GM18868 (cell line): ENCODE data around the gene DGUOK.

Source experiments
- ATAC-seq: cut with Tn5 transposase; IDR thresholded peaks from one replicate; pipeline ENCODE4 v1.9.1; 2021; ENCODE audit warnings: mild to moderate bottlenecking, moderate library complexity; ENCODE audit not compliant: unreplicated experiment

The DGUOK gene

DNA sequence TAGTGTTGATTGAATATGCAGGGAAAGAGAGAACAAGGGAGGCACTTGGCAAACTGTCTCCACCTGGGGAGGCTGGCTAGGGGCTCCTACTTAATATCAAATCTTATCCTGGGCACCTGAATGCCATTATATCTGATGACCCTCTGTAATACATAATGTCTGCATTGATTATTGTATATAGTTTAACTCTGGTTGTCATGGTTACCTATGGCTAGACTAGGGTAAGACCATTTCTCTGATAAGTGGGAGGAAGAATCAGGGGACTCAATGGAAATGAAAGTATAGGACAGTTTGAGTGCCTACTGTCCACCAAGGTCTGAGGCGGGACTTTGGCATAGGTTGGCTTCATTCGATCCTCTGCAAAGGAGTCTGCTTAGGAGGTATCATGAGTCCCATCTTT is 50.8 kb downstream of the DGUOK start:
- no peak for ATAC-seq

DNA sequence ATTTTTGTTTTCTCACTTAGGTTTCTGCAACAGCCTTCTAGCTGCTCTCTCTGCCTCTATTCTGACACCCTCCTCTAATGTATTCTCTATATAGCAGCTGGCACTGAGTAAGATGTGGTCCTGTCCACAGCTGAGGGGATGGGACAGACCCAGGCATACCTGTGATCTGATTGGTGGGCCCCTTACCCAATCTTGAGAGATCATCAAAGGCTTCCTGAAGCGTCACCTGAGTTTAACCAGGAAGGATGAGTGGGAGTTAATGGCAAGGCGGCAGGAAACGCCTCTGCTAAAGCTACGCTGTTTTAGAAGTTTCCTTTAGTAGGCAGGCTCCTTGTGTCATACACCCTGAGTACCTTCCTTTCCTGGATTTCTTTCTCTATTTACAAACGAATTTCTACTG is 52.3 kb downstream of the DGUOK start:
- peak; percentile 51 for ATAC-seq

DNA sequence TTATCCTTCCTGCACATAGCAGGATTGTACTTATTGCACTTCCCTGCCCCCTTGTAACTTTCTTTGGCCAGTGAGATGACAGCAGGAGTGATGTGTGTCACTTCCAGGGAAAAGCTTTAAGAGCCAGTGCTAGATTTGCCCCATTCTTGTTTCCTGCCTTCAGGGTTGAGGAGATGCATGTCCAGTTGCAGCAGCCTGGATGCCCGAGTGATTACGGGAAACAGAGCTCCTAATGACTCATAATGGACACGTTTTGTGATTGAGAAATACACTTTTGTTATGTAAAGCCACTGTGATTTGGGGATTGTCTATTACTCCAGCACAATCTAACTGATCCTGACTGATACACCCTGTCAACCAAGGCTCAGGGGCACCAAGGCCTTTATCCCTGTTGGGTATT is 53.0 kb downstream of the DGUOK start:
- ATAC-seq = no peak

DNA sequence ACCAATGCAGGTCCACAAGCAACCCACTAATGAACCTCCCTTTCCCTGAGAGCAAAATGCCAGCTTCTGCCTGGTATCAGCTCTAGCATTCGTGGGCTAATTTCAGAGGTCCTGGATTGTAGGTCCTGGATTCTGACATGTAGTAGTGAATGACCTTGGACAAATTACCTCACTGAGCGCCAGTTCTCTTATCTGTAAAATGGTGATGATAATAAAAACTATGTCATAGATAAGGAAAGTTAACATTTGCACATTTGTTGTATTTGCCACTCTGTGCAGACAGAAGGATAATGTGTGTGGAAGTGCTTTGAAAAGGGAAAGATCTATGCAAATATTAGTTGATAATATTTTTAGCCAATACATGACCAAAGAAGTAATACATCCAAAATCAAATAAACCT is 53.9 kb downstream of the DGUOK start:
- ATAC-seq = no peak

DNA sequence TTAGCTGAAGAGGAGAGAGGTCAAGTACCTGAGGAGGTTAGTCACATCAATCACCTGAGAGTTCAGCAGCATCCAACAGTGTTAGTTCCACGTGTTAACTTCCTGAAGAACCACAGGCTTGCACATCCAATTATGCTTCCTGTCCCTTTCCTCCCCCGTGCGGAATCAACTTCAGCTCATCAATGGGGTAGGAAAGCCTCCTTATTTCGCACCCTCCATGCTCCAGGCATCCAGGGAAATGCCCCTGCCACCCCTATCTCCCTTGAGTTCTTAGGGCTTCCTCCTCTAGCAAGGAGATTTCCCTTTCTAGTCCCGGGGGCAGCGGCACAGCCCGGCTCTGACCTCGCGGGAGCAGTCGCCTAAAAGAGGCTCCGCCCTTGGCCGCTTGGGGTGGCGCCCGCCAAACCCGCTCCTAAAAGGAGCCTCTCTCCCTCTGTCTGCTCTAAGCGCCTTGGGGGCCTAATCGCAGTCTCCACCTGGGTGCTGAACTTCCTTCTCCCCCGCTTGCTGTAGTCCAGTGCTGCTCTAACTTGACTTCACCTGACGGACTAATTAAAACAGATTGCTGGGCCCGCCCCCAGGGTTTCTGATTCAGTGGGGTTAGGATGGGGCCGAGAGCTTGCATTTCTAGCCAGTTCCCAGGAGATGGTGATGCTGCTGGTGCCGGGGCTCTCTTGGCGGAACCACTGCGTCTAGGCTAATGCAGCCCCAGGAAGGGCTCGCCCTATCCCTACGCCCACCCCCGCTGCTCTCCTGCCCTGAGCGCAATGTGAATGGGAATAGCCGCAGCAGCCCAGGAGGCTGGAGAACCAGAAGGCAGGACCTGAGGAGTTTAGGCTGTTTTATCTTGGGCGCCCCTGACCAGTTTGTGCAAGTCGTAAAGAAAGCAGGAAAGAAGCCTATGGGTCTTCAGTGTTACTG is 54.7 kb downstream of the DGUOK start:
- peak; percentile 25 for ATAC-seq

DNA sequence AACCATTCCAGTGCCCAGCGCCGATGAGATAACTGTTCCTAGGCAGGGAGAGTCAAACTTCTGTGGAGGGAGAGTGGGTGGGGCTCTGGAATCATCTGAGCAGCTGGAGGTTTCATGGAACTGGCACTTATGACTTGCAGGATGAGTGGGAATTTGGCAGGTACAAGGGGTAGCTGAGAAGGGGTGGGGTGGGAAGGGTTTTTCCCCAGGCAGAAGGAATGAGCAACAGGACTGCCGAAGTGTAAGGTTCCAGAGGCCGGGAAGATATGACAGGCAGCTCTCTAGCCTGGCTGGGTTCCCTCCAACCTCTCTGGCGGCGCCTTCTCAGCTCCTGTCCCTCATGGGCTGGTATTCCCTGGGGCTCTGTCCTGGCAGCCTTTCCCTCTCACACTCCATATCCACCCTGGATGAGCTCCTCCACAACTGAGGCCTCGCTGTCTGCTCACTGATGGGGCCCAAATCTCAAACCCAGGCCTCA is 55.5 kb downstream of the DGUOK start:
- ATAC-seq = no peak

DNA sequence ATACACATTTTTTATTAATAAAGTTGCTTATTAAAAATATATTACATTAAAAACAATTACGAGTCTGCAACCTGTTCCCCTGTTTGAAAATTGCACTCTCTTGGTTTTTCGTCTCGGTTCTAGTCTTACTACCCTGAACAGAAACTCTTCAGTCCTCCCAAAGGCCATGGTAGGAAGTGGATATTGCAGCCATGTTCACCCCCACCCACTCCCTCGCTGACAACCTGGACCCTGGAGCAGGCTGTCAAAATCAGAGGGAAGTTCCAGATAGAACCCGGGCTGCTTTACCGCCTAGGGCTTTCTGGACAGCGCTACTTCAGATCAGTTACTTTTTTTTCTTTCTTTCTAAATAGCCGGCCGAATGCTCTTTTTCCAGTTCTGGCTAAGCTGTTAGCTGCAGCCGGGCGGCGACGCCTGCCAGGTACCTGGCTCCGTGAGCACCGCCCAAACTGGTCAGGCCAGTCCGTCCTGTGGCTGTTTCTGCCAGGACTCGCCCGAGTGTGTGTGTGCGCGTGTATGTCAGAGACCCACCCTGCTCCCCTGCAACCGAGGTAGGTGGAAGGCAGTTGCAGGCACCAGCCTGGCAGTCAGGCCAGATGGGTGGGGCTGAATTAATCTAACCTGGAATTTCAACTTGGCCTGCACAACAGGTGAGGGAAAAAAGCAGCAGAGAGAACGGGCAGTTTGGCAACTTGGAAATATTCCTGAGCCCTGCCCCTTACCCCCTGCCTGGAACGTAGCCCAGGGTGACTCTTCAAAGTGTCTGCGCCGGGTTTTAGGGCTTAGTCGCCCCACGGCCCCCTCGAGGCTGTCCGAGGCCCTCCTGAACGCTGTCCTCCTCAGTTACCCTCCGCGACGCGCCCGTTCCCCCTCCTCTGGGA is 56.9 kb downstream of the DGUOK start:
- no peak for ATAC-seq

DNA sequence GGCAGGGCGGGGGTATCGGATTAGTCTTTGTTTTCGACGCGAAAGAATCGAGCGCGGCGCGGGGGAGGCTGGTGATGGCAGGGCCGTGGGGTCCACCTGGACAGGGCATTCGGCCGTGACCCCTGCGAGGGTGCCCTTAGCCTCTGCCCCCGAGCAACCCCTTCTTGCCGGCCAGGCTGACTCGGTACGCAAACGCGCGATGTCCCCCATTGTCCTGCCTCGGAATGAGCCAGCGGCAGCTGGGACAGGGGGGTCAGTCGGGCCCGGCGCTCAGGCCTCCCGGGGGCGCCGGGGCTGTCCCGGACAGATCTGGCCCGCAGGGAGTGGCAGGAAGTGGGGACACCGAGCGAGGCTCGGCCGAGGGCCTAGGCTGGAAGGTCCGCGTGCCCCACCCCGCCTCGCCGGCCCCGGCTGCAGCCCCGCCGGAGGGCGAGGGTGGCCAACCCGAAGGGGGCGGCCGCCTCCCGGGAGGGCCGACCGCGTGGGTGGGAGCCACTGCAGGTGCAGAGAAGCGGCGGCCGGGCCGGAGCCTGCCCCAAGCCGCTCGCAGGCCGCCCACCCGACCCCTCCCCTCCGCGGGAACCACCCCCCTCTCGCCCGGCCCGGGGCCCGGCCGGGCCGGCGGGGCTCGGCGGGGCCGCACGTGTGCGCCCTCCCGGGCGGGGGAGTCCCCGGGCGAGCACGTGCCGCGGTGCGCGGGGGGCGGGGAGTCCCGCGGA is 57.7 kb downstream of the DGUOK start, which contains the start of gene TET3:
TET3 (plus strand) TSS at position 708 of the 719 bp plus-strand sequence. CDS start 1,494 bp downstream, outside the sequence.
- peak; percentile 38 for ATAC-seq

DNA sequence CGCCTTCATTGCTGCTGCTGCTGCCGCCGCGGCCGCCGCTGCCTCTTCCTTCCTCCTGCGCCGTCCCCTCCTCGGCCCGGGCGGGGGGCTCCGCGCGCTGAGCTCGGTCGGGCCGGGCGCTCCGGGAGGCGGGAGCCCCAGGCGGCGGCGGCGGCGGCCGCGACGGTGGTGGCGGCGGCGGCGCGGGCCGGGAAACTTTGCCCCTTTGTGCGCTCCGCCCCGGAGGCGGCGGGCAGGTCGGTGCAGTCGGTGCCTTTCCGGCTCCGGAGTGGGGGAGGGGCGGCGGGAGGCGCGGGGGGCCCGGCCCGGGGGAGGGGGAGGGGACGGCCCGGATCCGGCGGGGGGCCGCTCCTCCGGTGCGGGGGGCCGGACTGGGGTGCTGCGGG is 58.2 kb downstream of the DGUOK start:
- ATAC-seq = peak; percentile 6

DNA sequence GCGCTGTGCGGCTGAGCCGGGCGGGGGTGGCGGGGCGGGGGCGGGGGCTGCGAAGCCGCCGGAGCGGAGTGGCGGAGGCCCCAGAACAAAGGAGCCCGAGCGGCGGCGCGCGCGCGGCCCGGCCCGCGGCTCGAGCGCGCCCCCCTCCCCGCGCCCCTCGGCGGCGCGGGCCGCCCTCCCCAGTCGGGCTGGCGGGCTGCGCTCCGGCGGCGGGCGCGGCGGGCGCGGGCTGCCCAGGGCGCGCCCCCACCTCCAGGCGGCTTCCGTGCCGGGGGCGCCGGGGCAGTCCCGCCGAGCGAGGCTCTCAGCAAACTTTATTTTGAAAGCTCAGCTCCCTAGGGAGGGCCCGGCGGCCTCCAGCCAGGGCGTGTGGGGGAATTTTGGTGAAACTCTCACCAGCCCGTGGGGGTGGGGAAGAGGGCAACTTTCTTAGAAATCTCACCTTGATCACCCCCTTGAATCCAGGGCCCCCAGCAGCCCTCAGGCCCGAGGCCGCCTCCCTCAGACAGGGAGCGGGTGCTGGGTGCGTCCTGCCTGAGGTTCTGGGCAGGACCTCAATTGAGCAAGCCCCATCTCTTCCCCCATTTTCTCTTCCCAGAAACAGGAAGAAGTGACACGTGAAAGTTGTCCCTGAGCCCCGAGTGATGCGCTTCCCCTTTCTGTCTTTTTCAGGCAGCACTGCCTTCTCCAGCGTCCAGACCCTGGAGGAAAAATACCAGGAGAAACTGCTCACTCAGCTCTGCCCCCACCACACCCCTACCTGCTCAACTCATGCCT is 58.8 kb downstream of the DGUOK start:
- peak; percentile 44 for ATAC-seq

DNA sequence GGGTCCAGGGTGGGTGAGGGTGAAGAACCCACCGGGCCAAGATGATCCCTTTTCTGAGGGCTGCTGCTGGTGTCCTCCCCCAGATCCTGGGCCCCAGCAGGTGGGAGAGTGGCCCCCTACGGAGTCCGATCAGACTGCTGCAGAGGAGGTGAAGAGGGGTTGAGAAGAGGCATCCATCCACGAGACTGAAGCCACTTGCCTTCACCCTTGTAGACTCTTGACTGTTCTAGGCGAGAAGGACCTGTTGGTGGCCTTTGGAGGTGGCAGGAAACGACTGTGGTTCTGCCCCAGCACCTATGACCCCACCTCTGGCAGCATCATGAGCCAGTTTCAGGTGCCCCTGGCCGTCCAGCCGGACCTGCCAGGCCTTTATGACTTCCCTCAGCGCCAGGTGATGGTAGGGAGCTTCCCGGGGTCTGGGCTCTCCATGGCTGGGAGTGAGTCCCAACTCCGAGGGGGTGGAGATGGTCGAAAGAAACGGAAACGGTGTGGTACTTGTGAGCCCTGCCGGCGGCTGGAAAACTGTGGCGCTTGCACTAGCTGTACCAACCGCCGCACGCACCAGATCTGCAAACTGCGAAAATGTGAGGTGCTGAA is 59.5 kb downstream of the DGUOK start:
- ATAC-seq = no peak

DNA sequence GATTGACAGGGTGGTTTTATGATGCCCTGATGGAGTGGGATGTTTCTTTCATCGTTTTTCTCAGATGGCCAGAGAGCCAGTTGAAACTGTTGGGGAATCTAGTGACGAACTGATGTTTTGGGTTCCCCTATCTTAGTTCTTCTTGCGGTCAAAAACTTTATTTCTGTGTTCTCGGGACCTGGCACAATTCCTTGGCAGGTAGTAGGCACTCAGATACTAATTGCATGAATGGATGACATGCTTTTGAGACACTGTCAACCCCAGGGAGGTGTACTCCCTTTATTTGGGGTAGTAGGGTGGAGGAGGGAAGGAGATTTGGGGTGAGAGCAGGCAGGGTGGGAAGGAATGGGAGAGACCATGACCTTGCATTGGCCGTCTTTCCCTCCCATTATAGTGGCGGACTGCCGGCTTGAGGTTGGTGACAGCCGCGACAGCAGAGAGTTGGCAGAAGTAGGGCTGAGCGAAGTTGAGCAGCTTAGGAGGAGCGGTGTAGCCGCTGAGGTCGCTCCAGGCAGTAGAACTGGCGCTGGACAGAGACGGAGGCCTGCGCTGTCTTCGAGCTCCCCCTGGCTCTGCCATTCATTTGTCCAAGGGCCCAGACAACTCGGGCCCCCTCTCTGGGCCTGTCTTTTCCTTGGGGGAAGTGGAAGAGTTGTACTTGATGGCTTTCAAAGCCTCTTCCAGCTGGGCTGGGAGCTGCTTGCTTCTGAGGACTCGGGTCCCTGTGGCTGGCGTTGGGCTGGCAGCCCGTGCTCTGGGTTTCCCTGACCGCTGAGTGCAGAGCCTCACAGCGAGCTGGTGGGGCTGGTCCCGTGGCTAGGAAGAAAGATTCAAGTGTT is 60.6 kb downstream of the DGUOK start:
- ATAC-seq = no peak

DNA sequence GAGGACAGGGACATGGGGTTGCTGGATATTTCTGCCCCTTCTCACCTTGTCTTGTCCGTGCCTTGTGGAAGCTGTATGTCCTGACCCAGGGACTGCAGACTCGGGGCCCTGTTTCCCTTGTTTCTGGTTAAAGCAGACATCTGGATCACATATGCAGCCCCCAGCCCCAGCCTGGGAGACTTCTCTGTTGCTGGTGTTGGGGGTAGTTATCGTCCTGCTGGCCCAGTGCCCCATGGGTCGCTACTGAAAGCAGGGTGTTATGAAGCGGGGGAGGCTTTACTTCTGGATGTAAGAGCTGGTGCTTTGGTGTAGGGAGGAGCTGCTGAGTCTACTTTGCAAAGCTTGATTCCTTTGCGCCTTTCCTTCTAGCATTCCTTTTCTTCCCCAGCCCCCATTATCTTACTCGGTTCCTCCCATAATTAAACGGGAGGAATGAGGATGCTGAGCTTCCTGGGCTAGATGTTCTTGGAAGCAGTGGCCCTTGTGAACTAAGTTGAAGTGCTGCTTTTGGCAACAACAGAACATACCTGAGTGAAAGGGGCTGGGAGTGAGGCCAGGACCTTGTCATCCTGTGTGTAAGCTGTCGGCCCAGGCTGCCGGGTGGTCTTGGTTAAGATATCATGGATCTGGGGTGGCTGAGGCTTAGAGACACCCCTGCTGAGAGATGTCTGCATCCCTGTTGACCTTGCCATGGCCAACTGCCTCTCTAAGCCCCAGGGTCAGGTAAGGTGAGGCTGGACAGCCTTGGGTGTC is 61.4 kb downstream of the DGUOK start:
- no peak for ATAC-seq

DNA sequence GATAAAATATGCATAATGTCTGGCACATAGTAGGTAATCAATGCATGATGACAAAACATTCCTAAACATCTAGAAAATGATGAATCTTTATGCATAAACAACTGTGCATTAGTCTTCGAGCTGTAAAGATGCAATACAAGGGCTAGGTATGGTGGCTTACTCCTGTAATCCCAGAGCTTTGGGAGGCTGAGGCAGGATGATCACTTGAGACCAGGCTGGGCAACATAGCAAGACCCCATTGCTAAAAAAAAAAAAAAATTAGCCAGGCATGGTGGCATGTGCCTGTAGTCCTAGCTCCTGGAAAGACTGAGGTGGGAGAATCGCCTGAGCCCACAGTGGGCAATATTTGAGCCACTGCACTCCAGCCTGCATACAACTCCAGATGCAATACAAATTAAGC is 63.3 kb downstream of the DGUOK start:
- ATAC-seq = no peak

DNA sequence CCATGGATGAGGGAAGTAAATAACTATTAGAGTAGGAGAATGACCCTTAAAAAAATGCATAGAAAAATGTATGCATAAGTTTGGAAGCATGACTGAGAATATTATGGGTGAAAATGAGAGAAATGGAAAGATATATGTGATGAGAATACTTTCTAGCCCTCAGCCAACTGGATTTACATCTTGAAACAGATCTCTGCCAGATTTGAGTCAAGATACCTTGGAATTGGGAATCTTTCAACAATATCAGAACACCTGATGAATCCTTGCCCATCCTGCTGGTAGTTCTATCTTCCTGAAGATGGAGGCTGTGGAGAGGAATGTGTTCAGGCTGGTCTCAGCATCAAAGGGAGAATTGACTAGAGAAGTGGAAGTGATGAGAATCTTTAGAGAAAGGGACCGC is 63.9 kb downstream of the DGUOK start:
- no peak for ATAC-seq

DNA sequence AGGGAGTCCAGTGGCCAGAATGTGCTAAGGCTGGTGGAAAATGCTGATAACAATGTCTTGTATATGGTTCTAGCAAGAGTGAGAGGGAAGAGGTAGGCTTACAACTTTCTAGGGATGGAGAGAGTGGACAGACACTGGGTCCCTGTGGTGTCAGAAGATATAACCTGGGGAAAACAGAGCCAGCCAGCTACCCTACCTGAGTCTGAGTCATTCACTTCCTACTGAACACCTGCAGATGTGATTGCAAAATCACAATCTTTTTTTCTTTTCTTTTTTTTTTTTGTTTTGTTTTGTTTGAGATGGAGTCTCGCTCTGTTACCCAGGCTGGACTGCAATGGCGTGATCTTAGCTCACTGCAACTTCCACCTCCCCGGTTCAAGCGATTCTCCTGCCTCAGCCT is 65.4 kb downstream of the DGUOK start:
- no peak for ATAC-seq

DNA sequence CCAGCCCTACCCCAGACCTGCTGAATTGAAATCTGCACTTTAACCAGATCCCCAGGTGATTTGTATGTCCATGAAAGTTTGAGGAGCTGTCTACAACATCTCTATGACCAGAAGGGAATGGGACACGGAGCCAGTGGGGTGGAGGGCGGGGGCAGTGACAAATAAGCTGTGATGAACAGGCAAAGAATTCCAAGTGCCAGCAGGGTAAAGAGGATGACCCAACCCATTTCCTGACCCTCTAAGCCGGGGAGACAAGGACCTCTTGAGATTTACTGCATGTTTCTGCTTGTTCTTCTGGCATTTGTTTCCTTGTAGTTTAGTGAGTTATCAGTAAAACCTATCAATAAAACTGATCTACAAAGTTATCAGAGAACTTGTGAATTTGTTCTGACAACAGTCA is 66.7 kb downstream of the DGUOK start:
- ATAC-seq = no peak

DNA sequence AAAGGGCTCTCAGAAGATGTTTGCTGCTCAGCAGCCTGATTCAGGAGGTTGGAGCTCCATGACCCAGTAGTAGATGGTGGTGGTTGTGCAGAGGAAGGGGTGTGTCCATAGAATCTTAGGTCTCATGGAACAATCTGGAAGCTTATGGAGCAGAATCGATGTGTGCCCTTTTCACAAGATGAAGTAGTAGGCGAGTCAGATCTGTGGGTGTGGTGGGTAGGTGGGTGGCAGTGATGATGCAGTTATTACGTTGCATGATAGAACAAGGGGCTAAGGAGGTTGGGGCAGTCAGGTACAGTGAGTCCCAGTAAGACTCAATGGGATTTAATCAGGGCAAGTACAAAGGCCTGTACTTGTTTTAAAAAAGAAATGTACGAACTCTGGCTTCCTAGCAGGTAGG is 67.1 kb downstream of the DGUOK start:
- no peak for ATAC-seq
